IMR-90 (cell line): ENCODE data around the gene SH3RF1. TPM values are rescaled to one million over a fixed set of nuclear protein-coding genes. Genes with fewer than 3 reads are reported as not detected.

Experiments
- ATAC-seq: fragments of 200-7000 bp; cut with Tn5 transposase; 2 replicates; pipeline ENCODE4 v1.9.1; 2020; ENCODE audit warnings: low read depth, mild to moderate bottlenecking, moderate library complexity
- BruUV-seq: library from RNA; stranded (reverse); fragments of 400-500 nt; replicated peaks from 2 replicates; lab custom pipeline; 2021; lab: Mats Ljungman, UMichigan
- CTCF ChIA-PET: fragments of 300-600 bp; formaldehyde crosslinking; extraction: SDS; loops from one replicate; lab custom pipeline; 2021; ENCODE audit warnings: antibody characterized with exemption; lab: Yijun Ruan, JAX
- POLR2A ChIA-PET: fragments of 300-600 bp; sonication (Branson Sonifier 250); formaldehyde crosslinking; loops from one replicate; lab custom pipeline; 2022; ENCODE audit warnings: antibody characterized with exemption; ENCODE audit not compliant: unreplicated experiment; lab: Charles Lee
- DNase-seq: peaks from one replicate; pipeline ENCODE4 v3.0.0; 2013
- H2AFZ ChIP-seq: replicated peaks from 2 replicates; pipeline ENCODE3; 2013; ENCODE audit warnings: low read length, mild to moderate bottlenecking; ENCODE audit not compliant: poor library complexity
- H2AK5ac ChIP-seq: 2 replicates; pipeline ENCODE4 v1.6.1; 2013; ENCODE audit warnings: low read depth, low read length, inconsistent platforms
- H2AK9ac ChIP-seq: replicated peaks from 2 replicates; pipeline ENCODE3; 2013; ENCODE audit warnings: mild to moderate bottlenecking, low read depth, low read length, moderate library complexity; ENCODE audit not compliant: poor library complexity
- H2BK120ac ChIP-seq: 2 replicates; pipeline ENCODE4 v1.6.1; 2013; ENCODE audit warnings: low read depth, low read length, inconsistent platforms
- H2BK15ac ChIP-seq: 3 replicates; pipeline ENCODE4 v1.6.1; 2013; ENCODE audit warnings: low read depth, low read length, inconsistent platforms
- H2BK20ac ChIP-seq: 2 replicates; pipeline ENCODE4 v1.6.1; 2013; ENCODE audit warnings: low read depth, mild to moderate bottlenecking, inconsistent platforms, low read length, moderate library complexity
- H2BK5ac ChIP-seq: 2 replicates; pipeline ENCODE4 v1.6.1; 2013; ENCODE audit warnings: mild to moderate bottlenecking, low read depth, low read length, inconsistent platforms; ENCODE audit not compliant: poor library complexity, severe bottlenecking
- H3K14ac ChIP-seq: replicated peaks from 2 replicates; pipeline ENCODE4 v1.6.1; 2013; ENCODE audit warnings: low read depth, low read length, inconsistent platforms
- H3K18ac ChIP-seq: 2 replicates; pipeline ENCODE4 v1.6.1; 2013; ENCODE audit warnings: low read depth, low read length, control low read depth
- H3K23ac ChIP-seq: 2 replicates; pipeline ENCODE4 v1.6.1; 2013; ENCODE audit warnings: low read depth, low read length, inconsistent platforms
- H3K27ac ChIP-seq: 2 replicates; pipeline ENCODE4 v1.5.1; 2013; ENCODE audit warnings: mild to moderate bottlenecking, control low read depth, low read length; ENCODE audit not compliant: insufficient read depth
- H3K27me3 ChIP-seq: 2 replicates; pipeline ENCODE4 v1.6.1; 2013; ENCODE audit warnings: low read length; ENCODE audit not compliant: control insufficient read depth, insufficient read depth
- H3K36me3 ChIP-seq: 2 replicates; pipeline ENCODE4 v1.6.1; 2013; ENCODE audit warnings: low read length, mixed read lengths; ENCODE audit not compliant: control insufficient read depth, insufficient read depth
- H3K4ac ChIP-seq: 2 replicates; pipeline ENCODE4 v1.6.1; 2013; ENCODE audit warnings: low read depth, low read length, inconsistent platforms
- H3K4me1 ChIP-seq: 2 replicates; pipeline ENCODE4 v1.6.1; 2013; ENCODE audit warnings: low read length, mixed read lengths; ENCODE audit not compliant: control insufficient read depth, insufficient read depth
- H3K4me2 ChIP-seq: 2 replicates; pipeline ENCODE4 v1.6.1; 2013; ENCODE audit warnings: low read depth, mild to moderate bottlenecking, control low read depth, low read length, moderate library complexity
- H3K4me3 ChIP-seq: 2 replicates; pipeline ENCODE4 v1.5.1; 2013; ENCODE audit warnings: low read depth, mild to moderate bottlenecking, control low read depth, low read length, moderate library complexity; ENCODE audit not compliant: insufficient read depth
- H3K56ac ChIP-seq: 2 replicates; pipeline ENCODE4 v1.6.1; 2013; ENCODE audit warnings: low read length, inconsistent platforms; ENCODE audit not compliant: insufficient read depth; ENCODE audit errors: extremely low read depth
- H3K79me1 ChIP-seq, 2 experiments: 2 replicates each; pipeline ENCODE4 v1.6.1; 2013; ENCODE audit warnings: low read length in 2 of 2, inconsistent platforms in 1 of 2, low read depth in 1 of 2
- H3K9ac ChIP-seq: 2 replicates; pipeline ENCODE4 v1.6.1; 2013; ENCODE audit warnings: low read depth, low read length, control low read depth
- H3K9me1 ChIP-seq: 2 replicates; pipeline ENCODE4 v1.6.1; 2013; ENCODE audit warnings: low read length, inconsistent platforms; ENCODE audit not compliant: insufficient read depth
- H3K9me3 ChIP-seq: 2 replicates; pipeline ENCODE4 v1.6.1; 2013; ENCODE audit warnings: low read length; ENCODE audit not compliant: control insufficient read depth, insufficient read depth
- H4K20me1 ChIP-seq: 2 replicates; pipeline ENCODE4 v1.6.1; 2013; ENCODE audit warnings: low read length, inconsistent platforms; ENCODE audit not compliant: insufficient read depth
- H4K5ac ChIP-seq: 2 replicates; pipeline ENCODE4 v1.6.1; 2013; ENCODE audit warnings: mild to moderate bottlenecking, low read depth, low read length, control low read depth
- H4K8ac ChIP-seq, 2 experiments: 2 replicates each; pipeline ENCODE4 v1.6.1; 2013; ENCODE audit warnings: low read depth in 2 of 2, low read length in 2 of 2, control low read depth in 1 of 2, inconsistent platforms in 1 of 2
- H4K91ac ChIP-seq: 2 replicates; pipeline ENCODE4 v1.6.1; 2013; ENCODE audit warnings: low read depth, low read length, inconsistent platforms; ENCODE audit not compliant: insufficient read depth
- CEBPB ChIP-seq: IDR thresholded peaks from 2 replicates; pipeline ENCODE4 v1.6.1; 2012; ENCODE audit warnings: low read depth, low read length, improper control_type of control experiment
- ELK1 ChIP-seq: fragments of 150-350 bp; IDR thresholded peaks from 2 replicates; pipeline ENCODE4 v1.6.1; 2016; ENCODE audit warnings: low read depth, mild to moderate bottlenecking, low read length, moderate library complexity, borderline replicate concordance
- MAZ ChIP-seq: IDR thresholded peaks from 2 replicates; pipeline ENCODE4 v1.6.1; 2012; ENCODE audit warnings: low read depth, mild to moderate bottlenecking, low read length, improper control_type of control experiment, moderate library complexity, borderline replicate concordance
- MXI1 ChIP-seq: IDR thresholded peaks from 2 replicates; pipeline ENCODE4 v1.6.1; 2012; ENCODE audit warnings: low read depth, mild to moderate bottlenecking, low read length, moderate library complexity, borderline replicate concordance
- RAD21 ChIP-seq: IDR thresholded peaks from 2 replicates; pipeline ENCODE4 v1.6.1; 2012; ENCODE audit warnings: low read length, improper control_type of control experiment
- RCOR1 ChIP-seq: IDR thresholded peaks from 2 replicates; pipeline ENCODE4 v1.6.1; 2012; ENCODE audit warnings: mild to moderate bottlenecking, low read length, improper control_type of control experiment; ENCODE audit not compliant: insufficient replicate concordance
- USF2 ChIP-seq: fragments of 150-350 bp; IDR thresholded peaks from 2 replicates; pipeline ENCODE4 v1.6.1; 2017; ENCODE audit warnings: mild to moderate bottlenecking, antibody characterized with exemption, low read length, low read depth
- WGBS, 2 experiments: methylation state at CpG; one replicate each; pipeline versions ENCODE4 v1.1.5 to v1.1.7; 2013; ENCODE audit warnings: missing lambda C conversion rate in 2 of 2; ENCODE audit not compliant: insufficient read length in 1 of 2; ENCODE audit errors: extremely low coverage in 2 of 2; 5-methylcytosine and 5-hydroxymethylcytosine counted together
- dilution Hi-C: fragments of 300-500 bp; cut with HindIII; formaldehyde crosslinking; loops from one replicate; pipeline ENCODE4 v1.14.3; 2018; ENCODE audit warnings: low sequenced_read_pairs; ENCODE audit not compliant: unreplicated experiment
- in situ Hi-C: fragments of 300-500 bp; cut with MboI; formaldehyde crosslinking; loops from 3 replicates; pipeline ENCODE4 v1.14.3; 2019; ENCODE audit warnings: low sequenced_read_pairs, inconsistent platforms, mixed read lengths
- intact Hi-C: fragments of 100-400 bp; cut with micrococcal nuclease; formaldehyde crosslinking; loops from 2 replicates; pipeline ENCODE4 v1.10.0; 2022
- polyA plus RNA-seq, 3 experiments: library from polyadenylated mRNA; depleted of rRNA; stranded (reverse); fragments of >200 nt; gene quantifications; 2 replicates each; pipeline ENCODE4 v1.2.3, GENCODE V29; 2012; ENCODE audit warnings: low replicate concordance in 1 of 3
- total RNA-seq: library from RNA; depleted of rRNA; stranded (reverse); fragments of >200 nt; gene quantifications from 2 replicates; pipeline ENCODE4 v1.2.3, GENCODE V29; 2012

SH3RF1 gene
- total and polyA plus RNA-seq, 2 of the 4 experiments (the other 2 are of a cell fraction), result 22.0 to 29.8 TPM

DNA sequence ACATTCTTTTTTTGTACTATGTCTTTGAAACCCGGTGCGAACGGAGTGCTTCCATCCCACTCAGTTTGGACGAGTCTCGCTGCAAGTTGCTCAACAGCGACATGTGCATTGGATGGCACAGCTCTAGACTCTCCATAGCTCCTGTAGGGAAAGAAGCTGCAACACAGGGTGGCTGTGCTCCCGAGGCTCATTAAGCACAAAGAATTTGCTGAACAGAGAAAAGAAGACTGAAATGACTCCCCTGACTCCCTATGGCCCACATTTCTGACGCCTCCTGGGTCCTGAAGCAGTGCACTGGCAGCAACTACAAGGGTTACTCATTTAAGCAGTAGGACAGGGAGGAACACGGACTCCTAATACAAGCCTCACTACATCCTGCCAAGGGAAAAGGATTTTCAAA is 127.4 kb downstream of the SH3RF1 start:
- Histone ChIP-seq H2AK9ac (no peak overlapping the region), H3K4me2 (no peak overlapping the region), H4K91ac (no peak overlapping the region), H3K4ac (no peak overlapping the region), H4K5ac (no peak overlapping the region), H3K4me3 (no peak overlapping the region), H3K79me1 (peaks cover 11 to 51% of the 10 kb centered on the region in 2 experiments), H2BK5ac (no peak overlapping the region), H3K27me3 (no peaks in the 10 kb centered on the region), H2BK15ac (no peak overlapping the region), H3K27ac (no peak overlapping the region), H3K56ac (no peak overlapping the region), H3K9me1 (peaks cover 12% of the 10 kb centered on the region), H4K8ac (no peak overlapping the region), H3K18ac (no peak overlapping the region), H2BK20ac (no peak overlapping the region), H3K36me3 (peaks cover 5% of the 10 kb centered on the region), H3K4me1 (peaks cover 2% of the 10 kb centered on the region; the same call in 1 of the 2 replicates), H2AFZ (no peak overlapping the region), H2AK5ac (no peak overlapping the region; the same call in 1 of the 2 replicates), H3K9ac (no peak overlapping the region), H3K9me3 (no peaks in the 10 kb centered on the region), H3K14ac (no peak overlapping the region), H2BK120ac (no peak overlapping the region), H3K23ac (no peak overlapping the region), H4K20me1 (peaks cover 8% of the 10 kb centered on the region)
- BruUV-seq, result no TSS peak
- ATAC-seq (no peak), DNase-seq (no peak)
- WGBS, 2 experiments, result 73% methylated on average over 3 of the region's 9 CpGs; no CpG with 5 or more reads in 1 of the 2 experiments
- dilution Hi-C loops (no loop called here), intact Hi-C loops (no loop called here), in situ Hi-C loops (no loop called here)
- TF ChIP-seq RAD21 (no peak), RCOR1 (no peak), MXI1 (no peak), CEBPB (no peak), MAZ (no peak), ELK1 (no peak), USF2 (no peak)
- ChIA-PET CTCF (no interaction called here), POLR2A (no interaction called here)
